Ovary (tissue), 9 donors: ENCODE data around the gene FLYWCH1. TPM values are rescaled to one million over a fixed set of nuclear protein-coding genes. Genes with fewer than 3 reads are reported as not detected.

ENCODE experiments used
- DNase-seq, 5 donors: peaks; one replicate each; pipeline ENCODE4 v3.0.0-alpha.2; 2019 to 2020
- H3K27ac ChIP-seq, 2 donors: fragments of 200-600 bp; one replicate each; pipeline versions ENCODE4 v1.5.1 to v1.8.0; 2019 to 2022
- H3K27me3 ChIP-seq: fragments of 200-600 bp; one replicate; pipeline ENCODE4 v1.8.0; 2022
- H3K36me3 ChIP-seq: fragments of 200-600 bp; sonication (generic); one replicate; pipeline ENCODE4 v1.5.1; 2019
- H3K4me1 ChIP-seq: one replicate; pipeline ENCODE4 v1.8.1; 2013; ENCODE audit warnings: mild to moderate bottlenecking, moderate library complexity; ENCODE audit not compliant: insufficient read depth
- H3K4me3 ChIP-seq: fragments of 200-600 bp; sonication (generic); one replicate; pipeline ENCODE4 v1.5.1; 2017
- H3K9me3 ChIP-seq, 2 donors: fragments of 200-600 bp in 1 of 2; sonication (generic) in 1 of 2; one replicate each; pipeline versions ENCODE4 v1.5.1 to v1.8.1; 2013 to 2019; ENCODE audit warnings: mild to moderate bottlenecking in 1 of 2, moderate library complexity in 1 of 2
- EP300 ChIP-seq: sonication (generic); formaldehyde crosslinking; IDR thresholded peaks from one replicate; pipeline ENCODE4 v1.6.1; 2017; ENCODE audit warnings: antibody characterized with exemption
- POLR2A ChIP-seq: fragments of 450-650 bp; IDR thresholded peaks from one replicate; pipeline ENCODE4 v1.6.1; 2017; ENCODE audit warnings: antibody characterized with exemption, mild to moderate bottlenecking, moderate library complexity
- WGBS, 3 donors: extraction: QIAGEN DNeasy Blood & Tissue Kit in 1 of 3; methylation state at CpG; one replicate each; pipeline versions ENCODE4 v1.1.5 to v1.1.7; 2013 to 2017; 5-methylcytosine and 5-hydroxymethylcytosine counted together
- intact Hi-C, 4 donors: fragments of 100-400 bp; cut with DNase I; formaldehyde crosslinking; loops; one replicate each; pipeline versions ENCODE4 v1.11.0 to v1.15.1; 2022 to 2023
- polyA plus RNA-seq, 2 donors: library from polyadenylated mRNA; stranded (reverse); fragments of 200-250 nt in 1 of 2; fragments of 350-450 nt in 1 of 2; fragmentation: Illumina TruSeq in 1 of 2; extraction: RNeasy Lipid Tissue Mini Kit (QIAGEN cat#74804) in 1 of 2; gene quantifications; one replicate each; pipeline ENCODE4 v1.2.3, GENCODE V29; 2013 to 2014
- total RNA-seq, 7 donors: library from RNA; depleted of rRNA in 2 of 7; stranded (reverse); fragments of >200 nt in 2 of 7; fragmentation: NEBNext Ultra II Directional in 3 of 7; extraction: Animal tissue kit (Norgen Biotek cat#: 25700) in 3 of 7; gene quantifications; one replicate each; pipeline versions ENCODE4 v1.1.0 to v1.2.4, GENCODE V29; 2016 to 2023
- TF ChIP-seq, protein P1 (sequence below), 3 donors: fragments of 450-650 bp in 2 of 3; fragments of 200-600 bp in 1 of 3; IDR thresholded peaks; one replicate each; pipeline versions ENCODE4 v1.5.1 to v1.8.0; 2016 to 2022; ENCODE audit warnings: antibody characterized with exemption in 3 of 3, mild to moderate bottlenecking in 1 of 3
- donor health status: DM: no; HTN: no; CAD: no; lungs with moderate emphysema.
- donor health status: DM: no; HTN: no; CAD: no.
- donor health status: Bipolar disorder and iron deficiency.
- donor health status: DM: yes; HTN: yes; CAD: no.
- donor health status: DM: no; HTN: no; CAD: no.
- donor health status: DM: yes; HTN: yes; CAD: no.

FLYWCH1 gene
- total and polyA plus RNA-seq, 9 donors = 2.2 to 66.9 (median 39.0) TPM

- TF ChIP-seq, protein P1, sequence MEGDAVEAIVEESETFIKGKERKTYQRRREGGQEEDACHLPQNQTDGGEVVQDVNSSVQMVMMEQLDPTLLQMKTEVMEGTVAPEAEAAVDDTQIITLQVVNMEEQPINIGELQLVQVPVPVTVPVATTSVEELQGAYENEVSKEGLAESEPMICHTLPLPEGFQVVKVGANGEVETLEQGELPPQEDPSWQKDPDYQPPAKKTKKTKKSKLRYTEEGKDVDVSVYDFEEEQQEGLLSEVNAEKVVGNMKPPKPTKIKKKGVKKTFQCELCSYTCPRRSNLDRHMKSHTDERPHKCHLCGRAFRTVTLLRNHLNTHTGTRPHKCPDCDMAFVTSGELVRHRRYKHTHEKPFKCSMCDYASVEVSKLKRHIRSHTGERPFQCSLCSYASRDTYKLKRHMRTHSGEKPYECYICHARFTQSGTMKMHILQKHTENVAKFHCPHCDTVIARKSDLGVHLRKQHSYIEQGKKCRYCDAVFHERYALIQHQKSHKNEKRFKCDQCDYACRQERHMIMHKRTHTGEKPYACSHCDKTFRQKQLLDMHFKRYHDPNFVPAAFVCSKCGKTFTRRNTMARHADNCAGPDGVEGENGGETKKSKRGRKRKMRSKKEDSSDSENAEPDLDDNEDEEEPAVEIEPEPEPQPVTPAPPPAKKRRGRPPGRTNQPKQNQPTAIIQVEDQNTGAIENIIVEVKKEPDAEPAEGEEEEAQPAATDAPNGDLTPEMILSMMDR (IDR thresholded peaks at IDR 0.05) = no peak
- TF ChIP-seq POLR2A (no peak), EP300 (no peak)
- Histone ChIP-seq H3K36me3 (no peaks in the 10 kb centered on the region), H3K4me1 (peaks cover 6% of the 10 kb centered on the region), H3K9me3 (no peaks in the 10 kb centered on the region), H3K27me3 (peaks cover 10% of the 10 kb centered on the region), H3K27ac (no peak overlapping the region), H3K4me3 (peak overlapping the region; percentile 3)
- WGBS, 3 donors = 0 to 1% (median 1%) methylated on average over 14 to 40 of the region's 40 CpGs
- intact Hi-C loops = no loop called here
- DNase-seq = peak in 3 of 5 donors; percentile 18 to 41 (median 28)
Measured at GRCh38 chr16:2963074-2963722, 51.5 kb downstream of the FLYWCH1 start.

DNA sequence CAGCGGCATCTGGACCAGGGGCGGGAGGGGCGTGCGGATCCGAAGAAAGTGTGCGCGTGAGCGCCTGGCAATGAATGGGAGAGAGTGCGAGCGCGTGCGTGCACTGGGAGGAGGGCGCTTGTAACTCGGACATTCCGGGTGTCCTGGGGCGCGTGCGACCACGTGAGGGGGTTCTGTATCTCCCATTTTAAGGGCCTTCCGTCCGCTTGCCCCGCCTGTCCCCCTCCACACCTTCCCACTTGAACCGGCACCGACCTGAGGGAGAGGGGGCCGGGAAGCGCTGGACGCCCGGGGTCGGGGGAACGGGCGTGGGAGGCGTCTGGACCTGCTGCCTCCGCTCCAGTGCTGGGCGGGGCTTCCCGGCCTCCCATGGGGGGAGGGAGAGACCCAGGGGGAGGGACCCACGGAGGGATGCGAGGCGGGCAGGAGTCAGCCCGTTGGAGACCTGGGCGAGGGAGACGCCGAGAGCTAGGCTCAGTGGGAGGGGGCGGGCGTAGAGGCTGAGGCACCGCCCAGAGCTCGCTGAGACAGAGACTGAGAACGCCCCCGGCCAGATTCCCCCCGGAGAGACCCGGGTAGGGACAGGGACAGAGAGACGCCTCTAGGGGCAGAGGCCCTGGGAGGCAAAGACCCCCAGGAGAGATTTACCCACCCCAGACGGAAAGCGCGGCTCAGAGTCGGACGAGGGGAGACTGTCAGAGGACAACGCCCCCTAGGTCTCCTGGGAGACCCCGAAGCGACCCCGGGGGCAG is 52.2 kb downstream of the FLYWCH1 start, which contains the start of gene KREMEN2:
Gene KREMEN2, plus strand, starts transcription at position 553 of the 752 bp plus-strand sequence. CDS start 246 bp downstream, outside the sequence.
- Histone ChIP-seq H3K4me1 (peaks cover 9% of the 10 kb centered on the region), H3K36me3 (no peaks in the 10 kb centered on the region), H3K27ac (no peak within 1 kb of the TSS), H3K27me3 (peaks cover 10% of the 10 kb centered on the region), H3K4me3 (peak within 1 kb of the TSS; percentile 3), H3K9me3 (no peaks in the 10 kb centered on the region)
- DNase-seq = peak in 2 of 5 donors; percentile 26 to 41
- WGBS, 3 donors = 1% methylated on average over 53 to 60 of the region's 60 CpGs
- TF ChIP-seq POLR2A (no peak), EP300 (no peak)
- TF ChIP-seq, protein P1 (IDR thresholded peaks at IDR 0.05) = no peak
- intact Hi-C loops = no loop called here

DNA sequence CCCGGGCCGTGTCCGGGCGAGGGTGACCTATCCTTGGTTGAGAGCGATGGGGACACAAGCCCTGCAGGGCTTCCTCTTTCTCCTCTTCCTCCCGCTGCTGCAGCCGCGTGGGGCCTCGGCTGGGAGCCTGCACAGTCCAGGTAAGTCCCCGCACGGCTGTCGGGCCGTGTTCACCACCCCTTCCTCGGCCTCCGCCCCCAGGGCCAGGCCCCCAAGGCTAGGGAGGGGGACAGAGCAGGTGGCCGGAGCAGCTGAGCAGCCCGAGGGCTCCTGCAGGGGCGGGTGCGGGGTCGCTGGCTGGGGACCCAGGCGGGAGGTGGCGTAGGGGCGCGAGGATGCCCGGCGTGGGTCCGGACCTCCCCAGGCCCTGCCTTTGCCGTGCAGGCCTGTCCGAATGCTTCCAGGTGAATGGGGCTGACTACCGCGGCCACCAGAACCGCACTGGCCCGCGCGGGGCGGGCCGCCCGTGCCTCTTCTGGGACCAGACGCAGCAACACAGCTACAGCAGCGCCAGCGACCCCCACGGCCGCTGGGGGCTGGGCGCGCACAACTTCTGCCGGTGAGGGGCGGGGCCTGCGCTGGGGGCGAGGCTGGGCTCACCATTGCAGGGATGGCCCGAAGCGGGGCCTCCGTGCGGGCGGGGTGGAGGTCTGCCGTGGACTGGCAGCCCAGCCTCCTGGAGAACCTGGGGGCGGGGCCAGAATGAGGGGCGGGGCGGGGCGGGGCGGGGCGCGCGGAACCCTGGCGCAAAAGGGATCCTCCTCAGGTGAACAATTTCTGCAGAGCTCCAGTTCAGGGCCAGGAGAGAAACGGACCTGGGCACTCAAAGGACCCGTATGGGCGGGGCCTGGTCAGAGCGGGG is 53.0 kb downstream of the FLYWCH1 start:
- no peak overlapping the region for H3K4me3 ChIP-seq
- peaks cover 11% of the 10 kb centered on the region for H3K27me3 ChIP-seq
- no peaks in the 10 kb centered on the region for H3K9me3 ChIP-seq
- H3K27ac ChIP-seq = no peak overlapping the region
- intact Hi-C loops = no loop called here
- H3K36me3 ChIP-seq = no peaks in the 10 kb centered on the region
- no peak for TF ChIP-seq EP300
- TF ChIP-seq POLR2A = no peak
- TF ChIP-seq, protein P1 (IDR thresholded peaks at IDR 0.05) = no peak
- peak in 1 of 5 donors; percentile 21 for DNase-seq
- H3K4me1 ChIP-seq = peaks cover 13% of the 10 kb centered on the region
- 1 to 2% (median 1%) methylated on average over 19 to 68 of the region's 68 CpGs for WGBS, 3 donors
